Melanocyte of skin (primary cell): ENCODE measurements around the gene PRPF31. TPM values are rescaled to one million over a fixed set of nuclear protein-coding genes. Genes with fewer than 3 reads are reported as not detected.

Experiments
- total RNA-seq, 2 donors: library from RNA; depleted of rRNA; stranded (reverse); fragments of >200 nt; gene quantifications; 2 replicates each; pipeline ENCODE4 v1.2.3, GENCODE V29; 2012

The PRPF31 gene, protein sequence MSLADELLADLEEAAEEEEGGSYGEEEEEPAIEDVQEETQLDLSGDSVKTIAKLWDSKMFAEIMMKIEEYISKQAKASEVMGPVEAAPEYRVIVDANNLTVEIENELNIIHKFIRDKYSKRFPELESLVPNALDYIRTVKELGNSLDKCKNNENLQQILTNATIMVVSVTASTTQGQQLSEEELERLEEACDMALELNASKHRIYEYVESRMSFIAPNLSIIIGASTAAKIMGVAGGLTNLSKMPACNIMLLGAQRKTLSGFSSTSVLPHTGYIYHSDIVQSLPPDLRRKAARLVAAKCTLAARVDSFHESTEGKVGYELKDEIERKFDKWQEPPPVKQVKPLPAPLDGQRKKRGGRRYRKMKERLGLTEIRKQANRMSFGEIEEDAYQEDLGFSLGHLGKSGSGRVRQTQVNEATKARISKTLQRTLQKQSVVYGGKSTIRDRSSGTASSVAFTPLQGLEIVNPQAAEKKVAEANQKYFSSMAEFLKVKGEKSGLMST
- 10 to 100 TPM; 32.0 to 75.6 TPM for total RNA-seq

DNA sequence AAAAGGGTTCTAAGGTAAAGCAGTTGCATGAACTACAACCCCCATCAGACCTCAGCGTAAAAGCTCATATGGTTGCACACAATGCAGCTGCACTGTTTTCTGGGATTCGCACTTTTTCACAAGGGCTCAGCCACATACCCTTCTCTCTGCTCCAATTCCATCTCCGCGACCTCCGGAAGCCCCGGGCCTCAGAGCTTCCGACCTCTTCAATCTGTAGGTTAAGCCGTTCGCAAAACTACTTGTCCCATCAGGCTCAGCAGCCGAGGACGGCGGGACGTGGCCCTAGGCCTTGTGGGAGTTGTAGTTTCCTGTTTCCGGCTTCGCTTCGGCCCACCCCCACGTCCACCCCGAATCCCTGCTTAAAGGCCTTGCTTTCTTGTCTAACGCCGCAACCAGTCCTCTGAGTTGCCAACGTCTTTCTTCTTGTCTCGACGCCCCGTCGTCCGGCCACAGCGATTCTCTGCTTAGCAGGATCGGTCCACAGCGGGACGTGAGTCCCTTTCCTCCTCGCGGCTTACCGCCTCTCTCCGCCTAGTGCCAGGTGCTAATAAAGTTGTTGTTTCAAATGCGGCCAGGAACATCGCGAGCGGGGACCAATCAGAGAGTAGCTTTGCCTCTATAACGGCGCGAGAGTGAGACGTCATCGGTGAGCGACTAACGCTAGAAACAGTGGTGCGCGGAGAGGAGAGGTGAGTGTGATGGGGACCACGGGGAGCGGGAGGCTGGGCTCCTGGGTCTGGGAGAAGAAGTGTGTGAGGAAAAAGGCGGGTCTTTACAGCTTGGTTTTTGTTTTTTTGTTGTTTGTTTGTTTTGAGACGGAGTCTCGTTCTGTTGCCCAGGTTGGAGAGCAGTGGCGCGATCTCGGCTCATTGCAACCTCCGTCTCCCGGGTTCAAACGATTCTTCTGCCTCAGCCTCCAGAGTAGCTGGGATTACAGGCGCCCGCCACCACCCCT is at the start of gene PRPF31, which contains the start of gene TFPT:
TSS of gene PRPF31 (plus strand) at position 646 of the 955 bp plus-strand sequence. CDS start 2,525 bp downstream, outside the sequence.
TSS of gene TFPT (minus strand) at position 549 of the 955 bp plus-strand sequence. CDS start at position 161, 388 bp downstream.

DNA sequence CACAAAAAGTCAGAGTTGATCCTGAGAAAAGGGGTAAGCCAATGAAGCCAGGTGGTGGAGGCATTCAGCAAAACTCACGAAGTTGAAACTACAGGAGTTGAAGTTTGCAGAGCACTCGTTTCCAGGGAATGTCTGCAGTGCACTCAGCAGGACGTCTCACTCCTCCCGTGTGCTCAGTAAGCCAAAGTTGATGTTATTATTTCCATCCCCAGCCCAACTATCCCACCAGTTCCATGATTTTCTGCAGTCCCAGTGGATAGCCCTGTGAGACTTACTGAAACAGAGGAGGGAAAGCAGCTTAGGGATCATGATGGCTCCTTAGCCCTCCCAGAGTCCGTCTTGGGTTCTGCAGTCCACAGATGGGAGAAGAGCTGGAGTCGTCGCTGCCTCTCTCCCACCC is 34.5 kb upstream of the PRPF31 start, which contains the start of gene TARM1:
TSS of gene TARM1 (minus strand) at position 334 of the 400 bp plus-strand sequence. CDS start at position 309, 25 bp downstream.

DNA sequence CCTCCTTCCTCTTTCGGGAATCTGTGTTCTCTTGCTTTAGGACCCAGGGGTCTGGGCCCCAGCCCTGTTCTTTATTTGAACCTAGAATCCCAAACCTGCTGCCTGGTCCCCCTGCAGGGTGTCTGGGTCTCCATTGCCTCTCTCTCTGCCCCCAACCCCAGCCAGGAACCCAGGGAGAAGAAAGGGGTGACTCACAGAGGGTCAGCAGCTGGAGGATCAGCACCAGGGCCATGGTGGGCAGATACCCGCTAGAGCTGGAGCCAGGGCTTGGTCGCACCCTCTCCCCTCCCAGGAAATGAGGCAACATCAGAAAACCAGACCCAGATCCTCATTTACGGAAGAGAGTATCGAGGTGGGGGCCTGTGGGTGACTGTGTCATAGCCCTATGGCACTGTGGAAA is 15.0 kb upstream of the PRPF31 start, which contains the start of gene OSCAR:
TSS of gene OSCAR (minus strand) at position 243 of the 400 bp plus-strand sequence. CDS start at position 232, 11 bp downstream.

GRCh38 chr19:54102421-54103169 is 13.0 kb upstream of the PRPF31 start, which contains the start of gene NDUFA3:
Gene NDUFA3, plus strand, starts transcription at chr19:54102855. Its CDS starts 24 bp downstream, at chr19:54102879.

DNA sequence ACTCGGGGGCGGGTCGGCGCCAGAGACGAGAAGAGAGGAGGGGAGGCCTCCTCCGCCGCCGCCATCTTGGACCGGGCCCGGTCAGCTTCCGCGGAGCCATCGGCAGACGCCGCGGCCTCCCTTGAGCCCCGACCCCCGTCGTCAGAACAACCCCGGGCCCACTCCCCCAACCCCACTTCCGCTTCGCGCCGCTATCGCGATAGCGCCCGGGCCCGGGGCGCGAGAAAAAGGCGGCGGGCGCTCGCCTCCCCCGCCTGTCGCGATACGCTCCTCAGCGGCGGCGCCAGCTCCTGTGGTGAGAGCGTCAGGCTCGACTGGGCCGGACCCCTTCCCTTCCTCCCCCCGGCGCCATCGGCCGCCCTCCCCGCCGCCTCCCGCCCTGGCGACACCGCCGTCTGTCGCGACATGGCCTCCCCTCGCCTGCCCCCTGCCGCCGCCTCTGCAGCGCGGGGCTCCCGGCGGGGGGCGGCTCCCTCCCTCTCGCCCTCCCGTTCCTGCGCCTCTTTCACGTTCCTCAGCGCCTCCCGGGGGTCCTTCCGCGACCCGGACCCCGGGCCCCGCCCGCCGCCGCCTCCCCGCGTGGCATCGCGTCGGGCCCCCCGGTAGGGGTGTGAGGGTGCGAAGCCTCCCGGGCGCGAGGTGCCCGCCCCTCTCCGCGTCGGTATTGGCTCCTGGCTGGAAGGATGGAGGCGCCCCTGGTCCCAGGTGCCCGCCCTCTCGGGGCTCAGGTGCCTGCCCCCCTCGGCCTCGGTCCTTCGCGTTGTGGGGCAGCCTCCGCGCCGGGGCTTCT is 22.3 kb downstream of the PRPF31 start, which contains the start of gene CNOT3:
TSS of gene CNOT3 (plus strand) at position 64 of the 790 bp plus-strand sequence. CDS start 5,217 bp downstream, outside the sequence.

DNA sequence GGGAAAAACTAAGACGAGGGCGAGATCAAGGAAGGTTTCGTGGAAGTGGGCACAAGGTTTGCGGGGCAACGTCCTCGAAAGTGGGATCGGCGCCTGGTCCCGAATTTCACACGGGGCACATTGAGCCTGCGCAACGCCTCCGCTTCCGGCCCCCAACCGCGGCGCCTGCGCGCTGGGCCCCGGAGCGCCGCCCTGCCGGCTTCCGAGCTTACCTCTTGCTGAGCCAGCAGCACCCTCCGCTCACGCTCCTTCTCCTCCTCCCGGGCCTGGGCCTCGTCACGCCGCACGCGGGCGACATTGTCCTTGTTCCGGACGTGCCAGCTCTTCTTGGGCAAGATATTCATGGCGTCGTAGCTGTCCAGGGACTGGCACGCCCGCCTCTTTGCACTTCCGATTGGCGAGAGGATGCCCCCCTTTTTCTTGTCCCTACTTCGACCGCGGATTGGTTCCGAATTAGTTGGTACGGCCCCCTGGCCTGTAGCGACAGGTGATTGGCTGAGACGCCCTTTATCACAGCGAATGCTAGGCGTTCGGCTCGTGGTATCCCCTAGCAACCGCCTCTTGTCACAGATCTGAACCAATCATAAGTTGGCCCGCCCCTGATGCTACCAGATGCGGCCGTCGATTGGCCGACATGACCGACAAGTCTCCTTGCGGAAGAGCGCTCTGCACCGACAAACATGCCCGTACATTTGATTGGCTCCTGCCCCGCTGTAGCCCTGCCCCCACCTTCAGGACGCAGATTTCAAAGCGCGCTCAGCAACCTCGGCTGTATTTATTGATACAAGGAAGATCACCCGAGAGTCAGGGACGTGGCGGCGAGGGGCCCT is 44.0 kb downstream of the PRPF31 start, which contains the start of gene LENG1:
TSS of gene LENG1 (minus strand) at position 370 of the 830 bp plus-strand sequence. CDS start at position 344, 26 bp downstream.

GRCh38 chr19:54172471-54173358 is 57.2 kb downstream of the PRPF31 start, which contains the start of gene TMC4:
Gene TMC4, minus strand, starts transcription at chr19:54173160. Its CDS starts 43 bp downstream, at chr19:54173117.

Other genes starting within 250 kb of the PRPF31 start
- 1 to 10 TPM; 6.9 to 9.0 TPM for gene MYADM, start 247.9 kb upstream of the PRPF31 start, total RNA-seq
- gene PRKCG, start 233.6 kb upstream of the PRPF31 start, total RNA-seq = not detected
- gene CACNG7, start 206.5 kb upstream of the PRPF31 start, total RNA-seq = not detected
- not detected for gene CACNG8, start 152.8 kb upstream of the PRPF31 start, total RNA-seq
- gene CACNG6, start 124.1 kb upstream of the PRPF31 start, total RNA-seq = not detected
- not detected for gene VSTM1, start 51.9 kb upstream of the PRPF31 start, total RNA-seq
- not detected for gene TARM1, start 34.4 kb upstream of the PRPF31 start, total RNA-seq
- not detected for gene OSCAR, start 15.0 kb upstream of the PRPF31 start, total RNA-seq
- gene NDUFA3, start 12.9 kb upstream of the PRPF31 start, total RNA-seq = 10 to 100 TPM in 1 of 2 donors, 1 to 10 TPM in 1; 8.6 to 11.3 TPM
- 10 to 100 TPM; 39.9 to 50.3 TPM for gene TFPT, start 97 bp upstream of the PRPF31 start, total RNA-seq
- gene CNOT3, start 22.0 kb downstream of the PRPF31 start, total RNA-seq = 1 to 10 TPM; 8.9 to 9.7 TPM
- 1 to 10 TPM; 5.2 to 6.3 TPM for gene LENG1, start 44.0 kb downstream of the PRPF31 start, total RNA-seq
- 1 to 10 TPM in 1 of 2 donors, not detected in 1; 1.0 TPM for gene TMC4, start 57.4 kb downstream of the PRPF31 start, total RNA-seq
- gene MBOAT7, start 73.8 kb downstream of the PRPF31 start, total RNA-seq = 10 to 100 TPM; 27.9 to 28.3 TPM
- gene TSEN34, start 75.6 kb downstream of the PRPF31 start, total RNA-seq = 10 to 100 TPM; 56.4 to 87.2 TPM
- gene RPS9, start 85.1 kb downstream of the PRPF31 start, total RNA-seq = 1,000 to 10,000 TPM in 1 of 2 donors, 100 to 1,000 TPM in 1; 794 to 1,187 TPM
- gene LILRB3, start 107.3 kb downstream of the PRPF31 start, total RNA-seq = not detected
- gene LILRA6, start 127.0 kb downstream of the PRPF31 start, total RNA-seq = not detected
- gene LILRB5, start 141.5 kb downstream of the PRPF31 start, total RNA-seq = not detected
- not detected for gene LILRB2, start 165.4 kb downstream of the PRPF31 start, total RNA-seq
- gene LILRA5, start 197.4 kb downstream of the PRPF31 start, total RNA-seq = not detected
- gene LILRA4, start 223.4 kb downstream of the PRPF31 start, total RNA-seq = not detected
- not detected for gene LAIR1, start 249.2 kb downstream of the PRPF31 start, total RNA-seq